GM18508 (cell line): ENCODE data around the gene SLC17A2.

Experiments
- ATAC-seq: cut with Tn5 transposase; IDR thresholded peaks from one replicate; pipeline ENCODE4 v1.9.1; 2021; ENCODE audit warnings: moderate number of reproducible peaks; ENCODE audit not compliant: insufficient read depth, unreplicated experiment

The SLC17A2 gene

DNA sequence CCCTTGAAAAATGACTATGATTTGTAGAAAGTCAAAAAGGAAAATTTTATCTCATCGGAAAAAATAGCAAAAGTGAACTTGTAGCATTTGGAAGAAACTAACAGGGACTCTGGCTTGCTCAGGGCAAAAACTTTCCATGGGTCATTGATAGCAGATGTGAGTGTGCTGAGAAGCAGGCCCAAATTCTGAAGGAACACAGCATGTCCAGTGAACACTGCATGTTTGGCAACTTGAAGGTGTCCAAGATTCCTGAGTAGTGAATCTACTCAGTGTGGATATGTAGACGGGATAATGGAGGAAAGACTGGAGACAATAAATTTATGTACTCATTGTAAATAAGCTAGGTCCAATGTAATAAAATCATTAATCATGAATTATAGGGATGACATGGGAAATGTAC is 8.2 kb downstream of the SLC17A2 start:
- no peak for ATAC-seq

DNA sequence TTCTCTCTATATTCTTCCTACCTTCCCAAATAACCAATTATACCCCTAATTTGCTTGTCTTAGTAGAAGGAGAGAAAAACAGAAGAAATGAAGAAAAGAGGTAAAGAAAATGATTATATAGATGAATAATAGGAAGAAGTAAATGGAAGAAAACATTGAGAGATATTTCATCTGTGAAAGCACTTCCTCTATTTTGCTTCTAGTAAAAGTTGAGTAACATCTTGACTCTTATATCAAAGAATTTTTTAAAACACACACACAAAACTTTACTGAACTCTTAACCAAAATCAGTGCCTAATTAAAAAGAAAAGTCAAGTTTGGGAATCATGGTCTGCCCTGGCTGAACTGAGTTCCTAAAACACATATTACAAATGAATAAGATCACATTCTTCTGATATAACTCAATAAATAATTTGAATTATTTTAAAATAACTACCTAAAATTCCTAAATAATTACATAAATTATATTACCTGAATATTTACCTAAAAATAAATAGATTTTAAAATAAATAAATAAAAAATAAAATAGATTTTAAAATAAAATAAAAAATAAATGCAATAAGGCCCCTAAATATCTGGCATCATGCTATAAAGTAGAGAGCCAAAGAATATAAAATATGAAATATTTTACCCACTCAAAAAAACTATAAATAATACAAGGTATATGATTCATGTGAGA is 8.8 kb downstream of the SLC17A2 start:
- no peak for ATAC-seq

DNA sequence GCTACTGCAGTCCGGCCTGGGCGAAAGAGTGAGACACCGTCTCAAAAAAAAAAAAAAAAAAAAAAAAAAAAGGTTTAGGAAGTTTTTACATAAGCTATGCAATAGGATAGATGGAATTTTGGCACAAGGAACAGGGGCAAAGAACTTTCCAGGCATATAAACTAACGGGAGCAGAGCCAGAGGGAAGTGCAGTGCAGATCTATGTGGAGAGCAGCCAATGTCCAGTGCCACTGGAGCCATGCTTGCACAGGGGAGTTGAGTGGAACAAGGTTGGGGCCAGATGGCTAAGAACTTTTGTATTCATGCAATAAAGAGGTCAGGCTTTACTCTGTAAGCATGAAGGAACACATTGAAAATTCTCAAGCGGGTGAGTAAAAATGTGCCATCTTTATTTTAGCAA is 10.8 kb downstream of the SLC17A2 start:
- ATAC-seq: no peak

DNA sequence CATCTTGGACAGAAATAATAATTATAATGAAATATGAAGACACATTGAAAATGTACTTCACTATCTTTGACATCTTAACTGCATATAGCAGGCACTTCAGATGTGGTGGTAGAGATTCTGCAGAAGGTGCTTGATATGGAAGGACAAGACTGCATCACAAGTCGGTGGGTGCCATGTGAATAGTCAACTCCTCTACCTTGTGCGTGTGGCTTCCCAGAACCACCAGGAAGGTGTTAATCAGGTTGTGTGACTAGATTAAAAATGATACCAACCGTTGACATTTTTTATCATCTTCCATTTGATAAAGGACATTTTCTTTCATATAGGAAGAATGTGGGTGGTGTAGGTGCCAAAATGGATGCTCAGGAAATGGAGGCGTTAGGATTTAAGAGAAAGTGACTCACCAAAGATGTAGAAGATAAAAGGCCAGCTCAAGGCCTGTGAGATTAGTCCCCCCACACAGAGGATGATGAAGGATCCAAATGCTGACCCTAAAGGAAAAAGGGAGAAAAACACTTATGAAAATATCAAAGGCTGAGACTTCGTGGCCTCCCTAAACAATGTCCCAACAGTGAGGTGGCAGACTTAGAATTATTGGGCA is 12.3 kb downstream of the SLC17A2 start:
- ATAC-seq: no peak

DNA sequence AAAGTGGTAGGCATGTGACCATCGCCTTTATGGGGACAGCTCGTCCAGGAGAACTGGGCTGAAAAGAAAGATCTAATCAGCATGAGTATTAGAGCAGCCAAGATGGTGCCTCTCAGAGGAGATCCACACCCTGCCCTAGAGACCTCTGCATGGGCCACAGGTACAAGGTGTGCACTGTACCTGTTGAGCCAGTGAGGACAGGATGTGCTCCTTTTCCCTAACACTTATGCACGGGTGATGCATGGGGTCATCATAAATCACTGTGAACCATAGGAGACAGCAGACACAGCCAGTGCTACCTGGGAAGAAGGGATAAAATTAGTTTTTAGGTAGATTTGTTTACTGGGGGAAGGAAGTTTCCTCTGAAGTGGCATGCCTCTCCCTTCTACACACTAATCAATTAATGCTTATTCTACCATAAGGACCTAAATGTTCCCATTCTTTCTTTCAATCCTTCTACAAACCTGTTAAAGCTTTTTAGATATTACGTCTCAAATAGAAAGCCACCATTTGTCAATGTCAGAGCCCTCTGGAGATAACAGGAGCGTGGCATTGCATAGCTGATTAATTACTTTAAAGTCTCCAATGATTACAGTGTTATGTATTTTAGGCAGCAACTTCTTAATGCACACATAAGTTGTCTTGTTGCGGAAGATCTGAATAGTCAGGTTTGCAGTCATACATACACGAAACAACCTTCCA is 13.6 kb downstream of the SLC17A2 start:
- ATAC-seq: no peak

DNA sequence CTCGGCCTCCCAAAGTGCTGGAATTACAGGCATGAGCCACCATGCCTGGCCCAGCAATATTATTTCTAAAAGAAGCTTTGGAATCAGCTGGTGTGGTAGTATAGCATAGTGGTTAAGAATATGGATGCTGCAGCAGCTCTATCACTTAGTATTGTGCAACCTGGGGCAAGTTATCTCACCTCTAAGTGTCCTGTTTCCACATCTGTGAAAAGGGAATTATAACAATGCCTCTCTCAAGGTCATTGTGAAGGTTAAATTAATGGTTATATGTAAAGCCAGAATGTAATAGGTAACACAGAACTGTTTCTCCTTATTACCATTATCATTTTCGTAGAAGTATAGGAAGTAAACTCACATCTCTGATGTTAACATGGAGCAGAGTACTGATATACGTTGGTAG is 14.2 kb downstream of the SLC17A2 start:
- ATAC-seq: no peak

DNA sequence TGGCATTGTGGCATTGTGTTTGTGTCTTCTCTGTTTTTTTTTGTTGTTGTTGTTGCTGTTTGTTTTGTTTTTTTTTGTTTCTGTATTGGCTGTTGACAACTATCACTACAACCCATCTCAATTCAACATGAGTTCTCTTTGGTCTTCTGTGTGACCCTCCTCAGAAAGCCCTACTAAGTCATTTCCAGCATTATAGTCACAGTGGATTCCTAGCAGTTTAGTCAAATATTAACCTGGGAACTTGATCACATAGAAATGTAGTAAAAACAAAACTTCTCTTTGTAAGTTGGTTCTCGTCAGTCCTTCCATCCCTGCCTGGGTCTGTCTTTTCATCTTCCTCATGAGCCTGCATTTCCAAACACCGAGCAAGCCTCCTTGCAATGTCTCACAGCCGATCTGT is 16.8 kb downstream of the SLC17A2 start:
- no peak for ATAC-seq

DNA sequence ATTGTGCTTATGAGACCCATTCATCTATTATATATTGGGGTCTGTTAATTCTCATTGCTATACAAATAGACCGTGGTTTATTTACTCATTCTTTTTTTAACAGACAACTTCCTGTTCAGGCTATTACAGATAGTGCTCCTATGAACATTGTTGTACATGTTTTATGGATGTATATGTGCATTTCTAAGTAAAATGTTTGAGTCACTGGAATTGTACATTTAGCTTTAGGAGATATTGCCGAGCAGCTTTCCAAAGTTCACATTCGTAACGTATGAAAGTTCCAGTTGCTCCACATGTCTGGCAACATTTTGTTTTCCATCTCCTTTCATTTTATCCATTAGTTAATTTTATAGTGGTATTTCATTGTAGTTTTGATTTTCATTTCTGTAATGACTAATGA is 19.1 kb downstream of the SLC17A2 start:
- ATAC-seq: no peak

DNA sequence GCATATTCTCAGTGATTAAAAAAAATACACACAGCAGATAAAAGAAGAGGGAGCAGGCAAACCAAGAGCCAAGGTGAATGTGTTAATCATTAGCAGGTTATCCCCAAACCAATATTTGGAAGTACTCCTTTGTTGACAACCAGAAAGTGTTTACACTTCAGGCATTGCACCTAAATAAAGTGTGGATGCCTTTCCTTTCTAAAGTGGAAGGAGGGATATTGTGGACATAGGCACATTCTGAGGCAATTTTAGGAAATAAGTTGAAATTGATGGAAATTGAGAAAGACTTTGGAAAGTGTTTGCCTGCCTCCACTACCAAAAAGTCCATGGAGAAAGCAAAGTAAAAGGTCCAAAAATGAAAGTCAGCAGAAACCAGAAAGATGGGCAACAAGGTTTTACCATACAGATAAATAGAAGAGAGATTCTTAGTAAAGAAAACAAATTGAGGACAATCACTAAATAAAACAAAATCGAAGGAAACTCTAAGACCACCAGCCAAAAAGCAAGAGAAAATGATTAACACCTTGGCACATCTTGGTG is 22.9 kb downstream of the SLC17A2 start:
- ATAC-seq: no peak

DNA sequence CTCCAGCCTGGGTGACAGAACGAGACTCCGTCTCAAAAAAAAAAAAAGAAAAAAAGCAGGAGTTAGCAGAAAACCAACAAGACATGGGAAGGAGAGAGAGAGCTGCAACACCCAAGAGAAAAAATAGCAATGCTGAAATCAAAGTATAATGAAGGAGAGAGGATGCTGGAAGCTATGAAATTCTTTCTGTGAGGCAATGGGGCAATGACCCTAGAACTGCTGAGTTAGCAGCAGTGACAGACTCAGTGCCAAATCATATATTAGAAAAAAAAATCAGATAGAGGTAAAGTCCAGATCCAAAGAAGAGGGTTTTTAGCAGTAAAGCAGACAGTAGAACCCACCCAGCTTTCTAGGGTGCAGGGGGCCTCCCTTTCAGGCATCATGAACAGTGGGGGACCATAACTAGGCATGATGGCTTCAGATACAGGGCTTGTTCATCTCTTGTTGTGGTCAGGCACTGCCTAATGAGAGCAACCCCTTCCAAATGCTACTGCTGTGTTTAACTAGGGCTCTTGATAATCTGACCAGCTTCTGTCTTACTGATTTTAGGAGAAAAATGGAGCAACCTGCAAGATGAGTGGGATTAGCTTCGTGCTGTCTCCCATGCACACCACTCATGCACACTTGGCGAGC is 26.9 kb downstream of the SLC17A2 start:
- ATAC-seq: no peak

DNA sequence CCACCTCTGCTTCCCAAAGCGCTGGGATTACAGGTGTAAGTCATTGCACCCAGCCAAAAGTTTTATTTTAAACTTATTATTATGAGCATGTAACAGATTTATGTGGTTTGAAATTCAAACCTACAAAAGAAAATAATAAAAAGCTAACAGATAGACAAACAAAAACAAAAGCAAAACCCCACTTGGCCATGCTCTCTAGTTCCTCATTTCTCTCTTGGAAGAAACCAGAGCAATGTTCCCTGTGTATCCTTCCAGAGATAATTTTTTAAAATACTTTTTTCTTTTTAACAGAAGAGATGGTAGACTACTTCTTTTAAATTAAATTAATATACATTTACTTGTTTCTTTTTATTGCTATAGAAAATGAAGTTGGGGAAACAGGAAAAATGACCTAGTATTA is 28.4 kb downstream of the SLC17A2 start:
- ATAC-seq: no peak

DNA sequence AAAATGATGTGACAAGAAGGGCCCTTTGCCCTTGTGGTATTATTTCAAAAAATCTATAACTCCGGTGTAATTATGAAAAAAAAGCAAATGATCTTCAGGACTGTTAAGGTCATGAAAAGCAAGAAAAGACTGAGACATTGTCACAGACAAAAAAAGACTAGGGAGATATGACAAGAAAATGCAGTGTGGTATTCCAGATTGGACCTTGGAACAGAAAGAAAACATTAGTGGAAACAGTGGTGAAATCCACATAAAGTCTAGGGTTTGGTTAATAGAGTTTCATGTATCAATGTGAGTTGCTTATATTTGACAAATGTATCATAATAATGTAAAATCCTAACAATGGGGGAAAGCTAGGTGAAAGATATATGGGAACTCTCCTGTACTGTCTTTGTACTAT is 29.6 kb downstream of the SLC17A2 start:
- ATAC-seq: no peak

DNA sequence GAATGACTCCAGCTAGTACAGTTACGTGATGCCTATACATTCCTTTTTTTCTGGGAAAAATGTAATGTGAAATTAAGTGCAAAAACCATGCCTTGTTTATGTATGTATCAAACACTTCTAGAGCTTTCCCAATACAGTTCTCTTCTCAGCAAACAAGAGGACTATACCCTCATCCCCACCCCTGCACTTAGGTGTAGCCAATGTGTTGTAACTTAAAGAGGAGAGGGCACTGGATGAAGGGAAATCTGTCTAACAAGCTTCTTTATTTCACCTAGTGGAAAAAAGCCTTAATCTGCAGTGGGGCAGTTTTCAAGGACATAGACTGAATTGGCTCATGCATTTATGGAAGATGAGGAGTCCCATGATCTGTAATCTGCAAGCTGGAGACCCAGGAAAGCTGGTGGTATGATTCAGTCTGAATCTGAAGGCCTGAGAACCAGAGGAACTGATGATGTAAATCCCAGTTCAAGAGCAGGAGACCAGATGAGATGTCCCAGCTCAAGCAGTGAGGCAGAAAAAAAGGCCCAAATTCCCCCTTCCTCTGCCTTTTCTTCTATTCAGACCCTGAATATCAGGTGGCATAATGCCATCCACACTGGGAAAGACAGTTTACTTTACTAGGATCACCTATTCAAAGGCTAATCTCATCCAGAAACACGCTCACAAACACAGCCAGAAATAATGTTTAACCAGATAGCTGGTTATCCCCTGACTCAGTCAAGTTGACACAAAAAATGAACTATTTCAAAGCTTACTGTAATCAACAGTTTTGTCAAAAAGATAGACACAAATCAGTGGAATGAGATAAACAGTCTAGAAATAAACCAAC is 30.7 kb downstream of the SLC17A2 start:
- no peak for ATAC-seq

DNA sequence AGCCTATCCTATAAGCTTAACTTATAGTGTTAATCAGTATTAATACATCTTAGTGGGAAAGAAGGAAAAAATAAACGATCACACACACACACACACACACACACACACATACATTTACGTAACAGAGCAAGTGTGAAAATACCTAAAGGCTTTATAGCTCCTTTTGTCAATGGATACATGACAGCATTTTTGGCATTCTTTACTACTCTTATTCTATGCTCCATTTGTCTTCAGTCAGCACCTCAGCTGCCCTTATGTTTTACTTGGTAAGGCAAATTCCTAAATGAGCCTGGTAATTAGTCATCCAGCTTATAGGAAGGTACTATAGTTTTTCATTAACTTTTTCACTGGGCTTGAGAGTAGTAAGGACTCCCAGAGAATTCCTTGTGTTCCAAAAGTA is 31.4 kb downstream of the SLC17A2 start:
- no peak for ATAC-seq

DNA sequence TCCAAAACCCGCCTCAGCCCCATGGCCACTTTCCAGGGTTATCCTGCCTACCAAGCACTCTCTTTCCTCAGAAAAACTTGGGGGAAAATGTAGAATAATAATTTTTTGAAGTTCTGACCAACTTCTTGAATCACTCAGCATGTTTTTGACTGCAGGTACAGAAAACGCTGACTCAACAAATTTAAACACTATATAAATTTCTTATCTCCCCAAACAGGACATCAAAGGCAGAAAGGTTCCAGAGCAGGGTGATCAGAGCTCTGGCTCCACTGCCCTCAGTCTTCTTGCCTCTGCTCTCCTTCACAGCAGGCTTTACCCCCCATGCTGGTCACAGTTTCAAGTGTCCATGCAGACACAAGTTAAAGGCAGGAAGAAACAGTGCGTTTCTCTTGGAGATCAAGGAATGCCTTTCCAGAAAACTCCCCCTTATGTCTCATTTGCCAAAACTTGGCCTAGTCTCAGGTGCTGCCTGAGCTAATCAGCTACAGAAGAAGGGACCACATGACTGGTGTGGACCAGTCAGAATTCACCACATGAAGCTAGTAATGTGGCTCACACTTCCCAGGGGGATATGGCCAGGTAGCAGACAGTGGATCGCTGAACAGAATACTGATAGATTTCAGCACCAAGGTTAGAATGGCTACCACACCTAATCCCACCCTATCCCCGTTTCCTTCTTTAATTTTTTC is 32.1 kb downstream of the SLC17A2 start:
- no peak for ATAC-seq

DNA sequence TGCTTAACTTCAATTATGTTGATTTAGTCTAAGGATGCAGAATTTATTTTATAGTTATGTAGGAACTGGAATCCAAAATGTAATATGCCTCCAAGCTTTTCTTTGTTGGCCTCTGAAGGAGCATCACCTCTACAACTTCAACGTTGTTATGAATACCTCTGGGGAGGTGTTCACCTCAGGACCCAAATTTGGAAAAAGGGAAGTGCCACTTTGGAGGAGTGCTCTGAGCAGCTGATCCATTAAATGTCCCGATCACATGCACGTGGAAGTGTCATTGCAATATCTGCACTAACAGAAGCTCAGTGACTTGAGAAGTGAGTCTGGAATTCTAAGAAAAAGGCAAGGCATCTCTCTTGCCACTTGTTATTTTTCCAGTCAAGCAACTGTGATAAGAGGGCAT is 34.2 kb downstream of the SLC17A2 start:
- no peak for ATAC-seq

DNA sequence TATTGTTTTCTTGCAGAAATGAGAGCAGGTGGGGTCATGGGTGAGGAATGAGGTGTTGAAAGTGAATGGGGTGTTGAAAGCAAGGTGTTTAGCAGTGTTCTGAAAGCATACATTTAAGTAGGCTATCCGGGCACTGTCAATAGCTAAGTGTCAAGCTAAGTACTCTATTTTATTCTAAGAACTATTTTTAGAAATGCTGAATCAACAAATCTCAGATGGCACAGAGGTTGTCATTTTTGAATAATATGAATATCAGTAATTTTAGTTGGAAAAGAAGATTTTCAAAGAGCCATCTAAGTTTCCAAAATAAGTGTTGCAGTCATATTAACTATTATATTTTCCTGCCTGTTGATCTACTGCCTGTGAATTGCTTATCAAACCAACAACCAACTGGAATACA is 34.7 kb downstream of the SLC17A2 start:
- ATAC-seq: no peak

DNA sequence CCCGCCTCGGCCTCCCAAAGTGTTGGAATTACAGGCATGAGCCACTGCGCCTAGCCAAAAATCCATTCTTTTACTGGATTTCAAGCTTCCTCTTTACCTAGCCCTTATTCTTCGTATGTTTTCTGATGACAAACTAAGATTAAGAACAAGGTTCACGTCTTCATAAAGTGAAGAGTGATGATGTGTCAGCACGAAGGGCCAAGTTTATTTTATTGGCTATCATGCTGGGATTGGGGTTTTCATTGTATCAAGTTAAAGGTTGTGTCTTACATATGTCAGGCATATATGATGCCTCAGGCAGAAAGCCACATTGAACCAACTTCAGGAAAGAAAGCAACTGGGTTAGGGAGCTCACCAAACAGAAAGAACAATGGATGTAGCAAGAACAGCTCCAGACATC is 36.7 kb downstream of the SLC17A2 start:
- no peak for ATAC-seq

DNA sequence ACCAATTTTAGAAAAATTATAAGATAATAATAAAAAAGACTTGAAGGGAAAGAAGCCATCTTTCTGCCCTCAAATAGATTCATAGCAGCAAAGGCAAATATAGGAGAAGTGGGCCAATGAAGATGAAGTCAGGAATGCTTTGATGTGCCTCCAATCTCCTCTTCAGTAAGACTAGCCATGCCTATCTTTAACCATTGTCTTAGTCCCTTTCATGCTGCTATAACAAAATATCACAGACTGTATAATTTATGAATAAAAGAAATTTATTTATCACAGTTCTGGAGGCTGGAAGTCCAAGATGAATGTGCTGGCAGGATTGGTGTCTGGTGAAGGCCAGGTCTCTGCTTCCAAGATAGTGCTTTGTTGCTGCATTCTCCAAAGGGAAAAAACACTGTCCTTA is 37.6 kb downstream of the SLC17A2 start:
- no peak for ATAC-seq
